NT2/D1 (cell line): ENCODE results near the gene KIAA1958.
"Not testable (repeated sequence)": the region's sequence is repeated elsewhere in the genome, so short reads cannot be mapped to it uniquely, and the experiment has no call there.

Experiments used
- SUZ12 ChIP-seq: IDR thresholded peaks from 2 replicates; pipeline ENCODE4 v1.6.1; 2011; ENCODE audit not compliant: insufficient read length, insufficient read depth; ENCODE audit errors: extremely low read depth
- YY1 ChIP-seq: IDR thresholded peaks from 2 replicates; pipeline ENCODE4 v1.6.1; 2011; ENCODE audit not compliant: insufficient read length, insufficient read depth
- ZNF274 ChIP-seq: IDR thresholded peaks from 2 replicates; pipeline ENCODE4 v1.6.1; 2011; ENCODE audit warnings: mild to moderate bottlenecking, low read depth, low read length

GRCh38 chr9:112591875-112592274 lies 105.2 kb downstream of the KIAA1958 start:
- TF ChIP-seq YY1, SUZ12, ZNF274: not testable (repeated sequence)
